Hematopoietic multipotent progenitor cell treated with erythropoietin and hydrocortisone succinate and interleukin-3 and kit ligand, for 6 days (in vitro differentiated cells): ENCODE results near the gene C10orf90.

Experiments used
- DNase-seq: peaks from one replicate; pipeline ENCODE4 v3.0.0-alpha.2; 2015

The C10orf90 gene

DNA sequence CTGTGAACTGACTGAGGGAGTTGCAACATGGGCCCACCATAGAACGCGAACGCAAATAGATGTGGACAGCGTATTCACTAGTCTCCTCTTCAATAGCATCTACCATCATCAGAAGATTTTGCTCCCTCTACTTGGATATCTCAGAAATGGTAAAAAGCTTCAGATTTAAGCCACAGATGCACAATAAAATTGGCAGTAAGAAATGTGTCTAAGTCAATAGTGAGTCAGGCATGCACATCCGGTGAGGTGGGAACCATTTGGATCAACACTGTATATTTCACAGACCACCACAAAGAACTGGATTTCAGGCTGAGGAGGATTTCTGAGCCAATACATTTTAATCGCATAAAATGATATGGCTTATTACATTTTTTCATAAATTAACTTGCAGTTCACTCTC lies 170.7 kb downstream of the C10orf90 start:
- DNase-seq: no peak

- DNase-seq: no peak
These were observed 172.8 kb downstream of the C10orf90 start for GRCh38 chr10:126497672-126498071.

GRCh38 chr10:126496771-126497545 lies 173.5 kb downstream of the C10orf90 start:
- DNase-seq: no peak

GRCh38 chr10:126491476-126491875 lies 179.0 kb downstream of the C10orf90 start:
- no peak for DNase-seq

GRCh38 chr10:126481181-126481580 lies 189.3 kb downstream of the C10orf90 start:
- no peak for DNase-seq

GRCh38 chr10:126480648-126481047 lies 189.8 kb downstream of the C10orf90 start:
- no peak for DNase-seq

DNA sequence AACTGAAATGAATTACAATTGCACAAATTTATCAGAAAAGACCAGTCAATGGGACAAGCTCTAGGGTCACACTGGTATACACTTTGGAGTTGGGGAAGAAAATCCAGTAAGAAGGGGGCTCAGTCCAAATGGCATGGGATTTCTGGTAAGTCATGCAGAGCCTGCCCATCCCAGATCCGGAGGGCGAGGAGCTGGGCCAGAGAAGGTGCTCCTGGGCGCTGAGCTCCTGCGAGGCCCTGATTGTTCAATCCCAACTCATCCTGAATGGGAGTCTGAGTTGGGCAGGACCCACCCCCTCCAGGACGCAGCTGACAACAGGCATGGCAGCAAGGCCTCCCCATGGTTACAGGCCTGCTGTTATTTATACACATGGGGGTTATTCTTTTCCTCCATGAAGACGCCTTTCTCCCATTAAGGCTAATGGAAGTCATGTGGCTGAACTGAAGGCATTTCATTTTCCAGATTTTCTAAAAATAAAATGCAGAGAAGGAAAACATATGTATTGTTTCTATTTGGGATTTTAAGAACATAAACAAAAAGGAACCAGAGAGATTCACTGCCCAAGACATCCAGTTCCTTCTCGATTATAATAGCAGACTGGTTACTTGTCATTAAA lies 191.1 kb downstream of the C10orf90 start:
- DNase-seq: no peak

GRCh38 chr10:126478546-126478945 lies 191.9 kb downstream of the C10orf90 start:
- no peak for DNase-seq

- DNase-seq: no peak
These were observed 194.2 kb downstream of the C10orf90 start for GRCh38 chr10:126476246-126476645.

DNA sequence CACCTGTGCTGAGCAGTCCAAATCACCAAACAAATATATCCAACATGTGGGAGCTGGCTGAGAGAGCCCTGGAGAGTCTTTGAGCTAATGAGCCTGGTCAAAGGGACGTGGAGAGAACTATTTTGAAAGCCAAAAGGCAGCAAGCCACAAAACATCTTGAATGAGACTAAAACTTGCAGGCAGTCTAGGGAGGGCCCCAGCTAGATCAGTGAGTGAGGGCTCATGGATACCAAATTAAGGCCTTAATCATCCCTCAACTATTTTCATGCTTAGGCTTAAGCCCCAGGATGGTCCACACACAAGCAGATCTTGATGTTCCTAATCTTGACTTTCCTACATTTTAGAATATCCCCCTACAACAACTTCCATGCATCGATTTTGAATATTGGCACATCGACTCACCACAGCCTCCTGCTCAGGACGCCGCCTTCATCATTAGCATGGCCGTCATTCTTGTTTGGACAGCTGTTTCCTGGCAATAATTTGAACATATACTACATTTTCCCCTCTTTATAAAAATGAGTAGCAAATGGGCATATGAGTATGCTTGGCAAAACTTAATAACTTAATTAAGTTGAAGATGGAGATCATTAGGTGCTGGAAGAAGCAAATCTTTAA lies 195.3 kb downstream of the C10orf90 start:
- DNase-seq: no peak

- DNase-seq: no peak
These were observed 196.5 kb downstream of the C10orf90 start for GRCh38 chr10:126474031-126474430.

DNA sequence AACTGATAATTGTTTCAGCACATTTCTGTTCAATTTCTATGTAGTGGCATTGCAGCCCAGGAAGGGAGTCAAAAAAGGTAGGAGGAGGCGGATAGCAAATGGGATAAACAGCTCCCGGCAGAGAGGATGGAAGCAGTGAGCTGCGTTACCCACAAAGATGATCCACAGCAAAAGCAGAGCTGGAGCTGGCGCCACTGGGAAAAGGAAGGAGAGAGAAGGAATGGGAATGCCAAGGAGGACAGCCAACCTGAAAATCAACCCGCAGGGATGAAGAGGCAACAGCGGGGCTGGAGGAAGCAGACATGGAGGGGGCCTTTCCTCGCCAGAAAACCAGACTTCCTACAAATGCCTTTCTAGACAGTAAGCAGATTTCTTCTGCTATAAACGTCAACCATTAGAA lies 199.5 kb downstream of the C10orf90 start:
- DNase-seq: no peak

DNA sequence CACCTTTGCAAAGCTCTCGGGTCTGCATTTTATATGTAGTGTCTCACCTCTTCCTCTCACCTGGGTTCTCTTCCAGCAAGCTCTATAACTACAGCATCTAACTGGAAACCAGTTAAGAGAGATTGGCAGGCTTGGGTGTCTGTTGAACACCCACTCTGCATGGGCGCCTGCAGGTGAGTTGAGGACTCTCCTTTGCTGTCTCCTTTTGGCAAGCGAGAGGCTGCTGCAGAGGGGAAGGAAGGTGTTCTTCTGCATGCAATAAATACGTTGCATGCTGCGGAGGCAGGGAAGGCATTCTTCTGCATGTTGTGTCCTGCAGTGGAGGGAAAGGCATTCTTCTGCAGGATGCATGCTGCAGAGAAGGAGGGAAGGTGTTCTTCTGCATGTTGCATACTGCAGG lies 200.8 kb downstream of the C10orf90 start:
- no peak for DNase-seq

DNA sequence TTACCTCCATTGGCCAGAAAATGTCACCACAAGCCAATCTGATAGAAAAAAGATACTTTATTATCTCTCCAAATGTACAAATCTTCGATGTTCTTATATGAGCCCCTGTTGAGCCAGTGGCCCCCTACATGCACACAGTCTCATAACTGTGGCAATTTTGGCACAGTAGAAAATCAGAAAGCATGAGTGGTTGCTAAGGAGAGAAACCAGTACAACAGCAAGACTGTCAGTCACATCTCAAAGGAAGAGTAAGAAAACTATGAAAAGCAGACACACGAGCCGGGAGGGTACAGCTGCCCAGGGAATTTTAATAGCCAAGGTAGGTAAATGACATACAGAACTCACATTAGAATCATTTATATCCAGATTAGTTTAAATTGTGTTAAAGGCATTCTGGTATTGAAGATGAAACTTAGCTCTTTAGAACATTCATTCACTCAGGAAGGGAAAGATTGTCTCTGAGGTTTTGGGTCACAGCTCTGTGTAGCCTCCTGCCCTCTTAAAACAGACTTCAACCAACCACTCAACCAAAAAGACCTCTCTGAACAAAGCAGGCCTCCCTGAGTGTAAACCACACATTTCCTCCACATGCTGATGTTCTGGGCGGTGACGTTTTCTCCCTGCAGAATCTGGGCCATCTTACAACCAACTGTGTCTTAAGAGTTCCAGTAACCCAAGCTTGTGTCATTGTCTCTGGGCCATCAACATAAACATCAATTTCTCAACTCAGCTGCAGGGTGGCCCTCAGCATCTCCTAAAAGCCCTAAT lies 201.4 kb downstream of the C10orf90 start:
- no peak for DNase-seq

DNA sequence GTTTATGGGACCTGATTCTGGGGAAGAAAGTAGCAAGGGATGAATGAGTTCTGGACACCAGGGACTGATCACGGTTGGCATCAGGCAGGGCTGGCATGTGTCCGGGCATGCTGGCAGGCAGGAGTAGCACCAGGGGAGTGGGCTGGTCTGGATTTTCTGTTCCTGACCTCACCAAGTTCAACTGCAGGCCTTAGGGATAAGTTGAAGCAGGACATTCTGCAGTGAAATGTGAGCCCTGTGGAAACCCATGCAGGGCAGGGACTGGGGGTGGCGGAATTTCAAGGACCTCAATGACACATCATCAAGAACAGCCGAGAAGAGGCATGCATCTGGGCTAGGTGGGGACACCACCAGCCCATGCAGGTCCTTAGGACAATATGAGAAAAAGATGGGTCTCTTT lies 202.0 kb downstream of the C10orf90 start:
- DNase-seq: no peak

- no peak for DNase-seq
These were observed 204.7 kb downstream of the C10orf90 start for GRCh38 chr10:126465771-126466170.

- no peak for DNase-seq
These were observed 207.2 kb downstream of the C10orf90 start for GRCh38 chr10:126463286-126463685.

DNA sequence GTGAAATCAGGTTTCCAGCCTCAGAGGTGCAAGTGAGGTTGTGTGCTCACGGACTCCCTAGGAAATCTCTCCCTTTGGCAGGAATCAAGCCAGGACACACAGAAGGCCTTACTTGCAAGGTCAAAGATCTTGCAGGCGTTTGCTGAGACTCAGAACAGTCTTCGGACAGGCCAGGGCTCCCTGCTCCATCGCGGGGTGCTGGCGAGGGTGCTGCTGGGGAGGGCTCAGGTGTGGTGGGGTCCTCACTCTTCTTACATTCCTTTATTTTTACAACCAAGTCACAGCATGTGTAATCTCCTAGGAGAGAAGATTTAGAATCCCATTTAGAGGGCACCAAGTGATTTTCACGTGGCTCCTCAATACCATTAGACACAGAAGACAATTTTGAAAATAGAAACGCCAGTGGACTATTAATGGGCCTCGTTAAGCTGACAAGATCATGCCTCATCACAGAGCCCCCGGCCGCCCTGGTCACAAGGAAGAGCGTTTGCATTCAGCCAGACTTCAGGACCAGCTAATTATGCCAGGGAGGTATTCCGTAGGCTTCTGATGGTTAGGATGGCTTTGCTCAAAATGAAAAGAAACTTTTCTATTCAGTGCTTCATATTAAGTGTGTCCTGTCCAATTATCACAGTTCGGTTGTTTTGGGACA lies 209.1 kb downstream of the C10orf90 start:
- DNase-seq: no peak

- no peak for DNase-seq
These were observed 210.5 kb downstream of the C10orf90 start for GRCh38 chr10:126459878-126460481.

DNA sequence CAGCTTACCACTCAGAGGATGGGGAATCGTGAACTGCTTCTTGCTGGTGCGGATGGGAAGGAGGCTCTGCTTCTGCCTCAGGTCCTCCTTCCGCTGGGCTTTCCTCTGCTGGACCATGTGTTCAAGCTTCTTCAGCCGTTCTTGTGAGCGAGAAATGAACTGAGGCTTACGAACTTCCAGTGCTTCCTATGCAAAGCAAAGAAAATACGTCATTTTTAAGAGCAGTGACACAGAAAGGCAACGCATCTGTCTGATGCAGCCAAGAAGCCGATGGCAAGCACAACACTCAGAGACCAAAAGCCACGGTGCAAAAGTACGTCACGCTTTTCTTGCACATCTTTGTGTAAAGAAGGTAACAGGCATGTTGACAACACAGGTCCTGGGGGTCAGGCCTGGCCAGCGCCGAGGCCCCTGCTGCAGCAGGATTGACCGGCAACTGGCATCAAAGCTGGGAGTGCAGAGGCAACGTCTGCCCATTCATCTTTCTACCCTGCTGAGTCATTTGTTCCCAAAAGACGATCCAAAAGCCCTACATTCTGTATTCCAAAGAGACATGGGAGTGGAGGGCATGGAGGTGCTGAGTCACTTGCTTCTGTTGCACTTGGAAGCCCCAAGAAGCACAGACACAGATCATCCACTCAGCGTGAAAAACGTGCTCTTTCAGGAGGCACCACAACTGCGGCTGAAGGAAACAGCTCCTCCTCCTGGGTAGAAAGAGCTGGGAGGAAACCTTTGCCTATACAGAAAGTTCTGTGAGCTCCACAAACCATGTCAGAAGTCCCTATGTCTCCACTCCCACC lies 211.3 kb downstream of the C10orf90 start:
- DNase-seq: no peak

GRCh38 chr10:126458466-126458865 lies 212.0 kb downstream of the C10orf90 start:
- no peak for DNase-seq

GRCh38 chr10:126456632-126457031 lies 213.9 kb downstream of the C10orf90 start:
- no peak for DNase-seq
